SKM-1 treated with dmso at 0.1 percent for 144 hours (cell line): ENCODE measurements around the gene UST.

Experiments
- DNase-seq: peaks from one replicate; lab custom pipeline; 2025; ENCODE audit not compliant: unreplicated experiment; lab: John Stamatoyannopoulos, UW

The UST gene

DNA sequence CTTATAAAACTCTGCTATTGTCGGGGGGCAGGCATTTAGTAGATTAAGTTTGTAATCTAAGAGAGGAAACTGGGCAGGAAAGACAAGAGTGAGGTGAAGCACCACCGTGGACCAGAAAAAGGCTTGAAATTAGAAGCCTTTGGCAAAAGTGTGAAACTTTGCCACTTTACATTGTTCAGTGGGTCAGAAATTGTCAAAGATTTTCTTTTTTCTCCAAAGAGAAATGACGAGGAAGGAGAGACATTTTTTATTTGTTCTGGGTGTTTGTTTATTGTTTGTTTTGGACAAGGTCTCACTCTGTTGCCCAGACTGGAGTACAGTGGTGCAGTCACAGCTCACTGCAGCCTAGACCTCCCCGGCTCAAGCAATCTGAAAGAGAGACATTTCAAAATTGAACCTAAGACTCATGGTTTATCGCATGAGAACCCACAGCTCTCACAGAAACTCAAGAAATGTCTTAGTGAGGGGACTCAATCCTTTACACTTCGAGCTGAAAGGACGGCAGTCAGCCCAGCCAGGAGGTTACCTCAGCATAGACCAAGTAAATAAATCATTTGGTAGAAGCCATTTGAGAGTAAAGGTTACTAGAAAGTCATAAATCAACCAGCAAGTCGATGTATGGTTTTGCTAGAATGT lies 307.8 kb downstream of the UST start:
- DNase-seq = no peak

DNA sequence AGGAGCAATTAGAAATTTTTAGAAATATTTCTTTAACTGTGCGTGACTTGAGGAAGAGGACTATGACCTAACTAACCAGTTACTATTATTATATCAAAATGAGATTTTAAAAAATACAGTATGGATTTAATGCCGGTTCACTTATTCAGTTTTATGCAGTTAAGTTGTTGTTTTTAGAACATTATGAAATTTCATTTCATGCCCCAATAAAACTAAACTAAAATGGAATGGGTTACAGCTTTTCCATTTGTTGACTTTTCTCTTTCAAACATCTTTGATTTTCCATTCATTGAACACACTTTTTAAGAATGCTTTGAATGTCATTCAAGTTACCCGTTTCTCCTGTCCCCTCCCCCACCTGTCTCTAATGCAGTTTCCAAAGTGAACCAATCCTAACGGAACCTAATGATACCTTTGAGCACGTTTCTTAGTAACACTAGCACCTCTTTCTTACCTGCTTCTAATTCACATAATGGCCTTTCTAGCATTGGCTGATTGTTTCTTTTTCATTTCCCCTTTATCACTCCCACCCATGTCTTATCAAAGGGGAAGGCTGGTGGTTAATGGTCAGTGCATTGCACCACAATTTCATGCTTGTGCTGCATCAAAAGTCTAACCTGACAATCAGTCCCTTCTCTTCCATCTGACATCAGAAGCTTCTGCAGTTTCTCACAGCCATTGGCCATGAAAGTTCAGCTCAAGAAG lies 308.5 kb downstream of the UST start:
- DNase-seq = no peak

DNA sequence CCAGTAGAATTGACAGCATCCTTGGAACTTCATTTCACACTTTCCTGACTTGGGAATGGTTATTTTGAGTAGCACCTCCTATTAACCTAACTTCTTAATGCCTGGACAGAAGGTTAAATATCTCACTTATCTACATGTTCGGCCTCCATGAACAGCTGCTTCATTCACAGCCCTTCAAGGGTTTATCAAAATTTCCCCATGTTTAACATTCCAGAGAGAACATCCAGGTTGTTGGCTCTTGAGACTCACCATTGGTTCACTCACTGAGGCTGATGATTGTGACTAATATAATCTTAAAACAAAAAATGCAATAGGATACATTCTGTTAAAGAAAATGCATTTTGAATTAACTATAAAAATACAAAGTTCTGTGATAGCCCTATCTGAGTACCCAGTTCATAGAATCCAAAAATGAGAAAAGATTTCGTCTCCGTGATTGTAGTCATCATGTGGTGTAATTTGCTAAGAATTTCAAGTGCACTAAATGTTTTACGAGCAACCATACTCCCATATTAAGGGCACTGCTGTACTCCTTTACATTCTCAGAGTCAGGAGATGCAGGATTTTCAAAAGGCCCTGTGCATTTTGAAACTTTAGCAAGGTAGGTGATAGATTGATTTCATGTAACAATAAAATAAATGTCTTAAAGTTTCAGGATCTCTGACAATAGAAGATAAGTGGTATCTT lies 310.1 kb downstream of the UST start:
- no peak for DNase-seq

DNA sequence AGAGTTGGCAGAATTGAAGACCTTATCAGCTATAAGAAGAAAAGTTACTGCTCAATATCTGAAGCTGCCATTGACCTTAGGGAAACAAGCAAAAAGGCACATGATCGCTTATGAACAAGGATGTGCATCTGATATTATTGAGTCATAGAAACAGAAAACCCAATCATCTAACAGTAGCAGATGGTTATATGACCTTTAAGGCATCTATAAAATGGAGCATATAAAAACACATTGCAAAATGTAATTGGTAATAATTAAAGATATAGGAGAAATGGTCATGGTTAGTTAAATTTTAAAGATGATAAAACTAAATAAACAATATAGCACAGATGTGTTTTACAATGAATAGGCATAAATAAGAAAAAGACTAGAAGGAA lies 310.6 kb downstream of the UST start:
- no peak for DNase-seq

DNA sequence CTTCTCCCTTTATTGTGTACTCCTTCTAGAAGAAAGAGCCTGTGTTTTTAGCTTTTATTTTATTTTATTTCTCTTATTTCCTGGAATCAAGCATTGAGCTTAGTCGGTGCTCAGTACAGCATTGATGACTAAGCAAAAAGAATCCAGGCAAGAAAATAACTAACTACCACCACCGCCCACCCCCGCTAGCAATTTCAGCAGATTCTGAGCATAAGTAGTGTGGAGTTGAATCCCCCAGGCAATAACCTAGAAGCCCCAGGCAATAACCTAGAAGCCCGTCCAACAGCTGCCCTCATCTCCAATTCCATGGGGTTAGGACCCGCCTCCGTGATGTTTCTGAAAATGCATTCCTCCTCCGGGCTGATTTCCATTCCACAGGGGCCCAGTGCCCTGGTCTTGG lies 312.7 kb downstream of the UST start:
- DNase-seq = no peak

DNA sequence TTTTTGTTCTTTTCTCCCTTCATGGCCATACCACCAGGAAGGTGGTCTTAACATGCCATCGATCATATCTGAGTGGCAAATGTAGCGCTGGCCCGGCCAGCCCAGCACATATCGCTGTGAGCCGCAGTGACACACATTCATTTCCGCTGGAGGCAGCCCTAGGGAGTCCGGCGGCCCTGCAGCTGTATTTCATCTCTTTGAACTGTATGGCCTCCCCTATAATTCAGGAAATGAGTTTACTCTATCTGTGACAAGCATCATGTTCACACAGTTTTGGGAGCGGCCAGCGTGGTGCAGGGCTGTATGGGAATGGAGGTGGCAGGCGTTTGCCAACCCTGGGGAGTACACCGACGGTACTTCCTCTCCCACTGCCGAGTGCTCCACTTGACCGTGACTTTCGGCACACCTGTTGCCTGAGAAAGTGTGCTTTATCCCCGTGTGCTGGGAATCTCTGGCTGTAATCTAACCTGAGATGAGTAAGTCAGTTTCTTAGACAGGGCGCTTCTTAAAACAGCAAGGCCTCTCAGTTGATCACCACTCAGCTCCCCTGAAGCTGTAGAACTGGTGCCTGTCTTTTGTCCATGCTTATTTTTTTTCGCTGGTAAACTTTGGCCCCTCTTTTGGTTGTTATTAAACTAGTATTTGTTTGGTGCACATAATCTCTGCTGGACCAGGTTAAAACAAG lies 313.6 kb downstream of the UST start:
- no peak for DNase-seq

DNA sequence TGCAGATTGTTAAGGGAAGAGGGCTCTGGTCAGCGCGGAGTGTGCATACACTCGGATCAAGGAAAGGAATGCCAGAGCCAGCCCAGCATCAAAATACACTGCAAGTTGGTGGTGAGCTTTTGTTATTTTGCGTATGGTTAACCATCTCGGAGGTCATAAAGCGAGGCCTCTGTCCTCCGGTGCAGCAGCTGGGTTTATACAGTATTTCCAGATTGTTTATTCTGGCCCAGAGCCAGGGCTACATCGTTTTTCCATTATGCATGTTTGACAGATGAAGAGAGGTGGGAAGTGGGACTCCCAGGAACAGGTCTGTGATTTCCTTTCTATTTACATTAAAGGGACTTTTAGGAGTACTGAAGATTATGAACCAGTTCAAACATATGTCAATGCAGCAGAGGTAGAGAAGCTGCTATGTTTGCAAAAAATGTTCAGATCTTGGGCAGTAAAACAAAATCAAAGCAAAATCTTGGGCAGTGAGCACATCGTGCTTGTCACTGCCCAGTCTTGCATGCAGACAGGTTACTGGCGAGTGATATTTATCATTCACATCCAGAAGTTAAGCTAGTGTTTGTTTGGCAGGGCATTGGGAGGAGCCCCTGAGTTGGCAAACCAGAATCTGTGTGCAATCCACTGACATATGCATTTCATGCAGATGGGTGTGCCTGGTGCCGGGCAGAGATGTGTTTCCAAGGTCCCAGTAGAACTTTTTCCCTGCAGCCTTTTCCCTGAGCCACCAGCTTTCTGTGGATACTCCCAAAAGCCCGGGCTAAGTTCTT lies 314.3 kb downstream of the UST start:
- no peak for DNase-seq

DNA sequence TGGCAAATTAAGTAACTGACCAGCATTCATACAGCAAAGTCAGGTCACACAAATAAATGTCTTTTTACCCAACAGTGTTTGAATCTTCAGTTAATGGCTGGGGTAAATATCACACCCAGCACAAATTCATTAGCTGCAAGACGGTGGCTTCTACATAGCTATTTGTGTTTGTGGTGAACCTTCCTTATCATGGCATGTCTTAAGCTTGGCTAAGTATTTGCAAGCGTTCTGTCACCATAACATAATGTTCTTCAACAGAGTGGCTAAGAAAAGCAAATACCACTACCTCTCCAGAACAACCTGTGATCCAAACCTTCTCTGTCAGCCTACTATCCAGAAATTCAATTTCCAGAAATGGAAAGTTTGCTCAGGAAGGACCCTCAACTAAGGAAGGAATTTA lies 315.1 kb downstream of the UST start:
- DNase-seq = no peak

DNA sequence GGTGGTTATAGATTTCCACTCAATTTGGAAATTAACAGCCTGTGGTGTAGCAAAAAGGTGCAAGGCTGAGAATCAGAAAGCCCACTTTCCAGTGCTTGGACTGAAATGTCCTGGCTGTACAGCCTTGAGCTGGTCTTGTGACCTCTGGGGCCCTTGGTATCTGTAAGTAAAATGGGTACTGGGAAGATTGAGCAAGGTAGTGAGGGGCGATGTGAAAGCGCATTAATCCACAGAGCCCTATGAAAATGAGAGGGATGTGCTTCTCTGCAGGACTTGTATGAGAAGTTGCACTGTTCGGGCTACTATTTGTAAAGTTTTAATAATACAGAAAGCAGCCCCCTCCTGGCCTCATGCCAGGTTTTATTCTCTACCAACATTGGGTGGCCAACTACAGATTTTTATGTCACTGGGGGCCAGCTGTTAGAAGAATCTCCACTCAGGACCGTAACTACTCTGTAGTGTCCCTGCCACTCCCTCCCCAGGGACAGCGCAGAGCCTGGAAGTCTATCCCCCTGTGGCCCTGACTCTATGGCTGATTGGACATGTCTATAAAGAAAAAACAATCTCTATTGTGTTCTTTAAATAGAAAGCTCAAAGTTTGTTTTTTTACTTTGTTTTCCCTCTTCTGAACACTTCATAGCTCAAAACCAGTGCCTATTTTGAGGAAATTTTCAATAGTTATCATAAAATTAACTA lies 316.0 kb downstream of the UST start:
- DNase-seq = no peak

DNA sequence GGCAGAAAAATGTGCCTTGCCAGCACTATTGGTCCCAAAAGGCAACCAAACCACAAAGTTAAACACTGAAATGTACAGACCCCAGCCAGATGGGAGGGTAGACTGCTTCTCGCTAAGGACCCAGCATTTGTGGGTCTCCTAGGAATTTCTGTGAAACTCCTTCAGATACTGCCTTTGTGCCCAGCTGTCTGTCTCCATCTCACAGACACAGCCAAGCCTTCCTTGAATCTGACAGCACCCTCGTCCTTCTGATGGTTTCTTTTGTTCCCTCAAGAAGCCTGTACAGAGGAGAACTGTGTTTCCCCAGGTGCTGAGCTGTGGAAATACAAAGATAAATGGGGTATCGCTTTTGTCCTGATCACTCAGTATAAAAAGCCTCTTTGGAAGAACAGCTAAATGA lies 316.6 kb downstream of the UST start:
- no peak for DNase-seq

DNA sequence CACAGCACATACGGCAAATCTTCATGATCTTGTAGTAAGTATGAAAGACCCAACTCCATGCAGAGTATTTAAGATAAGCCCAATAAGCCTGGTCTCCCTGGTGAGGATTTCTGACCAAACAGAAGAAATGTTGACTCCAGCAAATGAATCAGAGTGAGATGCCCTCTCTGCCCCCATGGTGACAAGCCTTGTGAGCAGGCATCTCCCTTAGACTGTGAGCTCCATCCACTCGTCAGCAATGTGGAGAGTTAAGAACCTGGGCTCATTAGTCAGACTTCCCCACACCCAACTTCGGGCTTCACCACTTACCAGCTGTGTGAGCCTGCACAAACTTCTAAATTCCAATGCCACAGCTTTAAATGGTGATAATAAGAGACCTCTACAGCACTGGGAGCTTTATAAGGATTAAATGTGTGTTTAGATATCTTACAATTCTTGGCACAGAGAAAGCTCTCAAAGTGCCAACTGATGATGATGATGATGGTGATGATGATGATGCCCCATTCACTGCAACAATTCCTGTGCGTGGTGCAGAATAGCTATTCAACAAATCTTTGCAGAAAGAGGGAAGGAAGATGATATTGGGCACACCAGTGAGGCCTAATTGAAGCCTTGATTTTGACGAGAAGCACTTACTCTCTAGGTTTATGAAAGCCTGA lies 317.3 kb downstream of the UST start:
- DNase-seq = no peak

DNA sequence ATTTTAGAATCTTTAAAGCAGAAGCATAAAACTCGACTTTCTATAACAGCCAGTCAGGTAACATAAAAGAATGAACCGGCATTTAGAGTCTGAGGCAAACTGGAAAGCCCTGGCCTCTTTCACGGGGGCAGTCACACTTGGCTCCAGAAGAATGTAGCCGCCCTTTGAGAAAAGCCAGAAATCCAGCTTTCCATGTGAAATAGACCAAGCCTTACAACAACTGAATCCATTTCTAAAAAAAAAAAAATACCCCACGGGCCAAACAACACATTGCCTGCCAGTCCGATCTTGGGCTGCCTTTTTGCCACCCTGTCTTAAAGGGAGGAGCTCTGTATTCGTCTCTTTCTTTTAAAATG lies 317.8 kb downstream of the UST start:
- DNase-seq = no peak

DNA sequence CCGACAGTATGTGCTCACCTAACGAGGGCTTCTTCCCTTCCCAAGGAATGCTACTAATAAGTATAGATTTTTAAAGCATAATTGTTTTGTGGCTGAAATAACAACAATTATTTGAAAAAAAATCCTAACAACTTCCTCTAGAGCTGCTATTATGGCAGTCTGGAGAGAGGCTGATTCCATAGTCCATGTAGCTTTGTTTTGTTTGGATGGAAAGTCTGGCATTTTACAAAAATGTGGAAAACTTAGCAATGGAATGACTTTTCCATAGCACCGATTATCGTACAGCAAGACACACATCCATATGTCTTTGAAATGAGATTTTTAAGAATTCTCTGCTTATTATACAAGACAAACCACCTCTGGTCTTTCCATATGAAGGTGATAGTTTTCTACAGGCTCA lies 318.3 kb downstream of the UST start:
- DNase-seq = no peak

DNA sequence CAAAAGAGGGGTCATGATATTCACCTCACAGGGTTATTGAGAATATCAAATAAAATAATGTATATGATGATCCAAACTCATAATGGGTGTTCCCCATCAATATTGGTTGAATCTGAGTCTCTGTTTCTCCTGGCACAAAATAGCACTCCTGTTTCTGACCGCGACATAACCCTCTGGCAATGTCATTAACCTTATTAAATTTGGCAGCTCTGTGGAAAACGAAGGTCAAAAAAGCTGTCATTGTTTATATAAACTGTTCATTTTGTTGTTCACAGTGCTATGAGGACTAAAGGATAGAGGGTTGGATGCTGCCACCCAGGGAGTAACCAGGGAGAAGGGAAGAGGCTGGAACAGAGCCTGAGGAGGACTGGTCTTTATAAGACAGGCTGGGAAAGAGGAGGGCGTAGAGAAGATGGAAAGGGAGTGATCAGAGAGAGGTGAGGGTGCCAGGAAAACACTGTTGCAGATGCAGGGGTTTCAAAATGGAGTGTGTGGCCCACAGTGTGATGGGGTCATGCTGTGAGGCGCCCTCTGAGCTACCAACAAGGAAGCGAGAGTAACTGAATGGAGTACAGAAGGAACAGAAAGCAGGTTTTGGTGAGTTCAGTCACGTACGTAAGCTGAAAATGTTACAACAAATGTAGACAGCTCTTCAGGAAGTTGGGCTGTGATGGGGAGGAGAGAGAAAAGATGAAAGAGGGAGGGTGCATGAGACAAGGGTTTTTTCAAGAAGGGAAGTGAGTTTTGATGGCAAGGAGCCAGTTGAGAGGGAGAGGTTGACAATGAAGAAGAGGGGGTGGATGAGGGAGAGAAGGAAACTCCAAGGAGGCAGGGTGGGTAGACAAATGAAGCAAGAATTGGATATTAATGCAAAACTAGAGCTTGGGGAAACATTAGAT lies 319.1 kb downstream of the UST start:
- DNase-seq = peak; percentile 78

DNA sequence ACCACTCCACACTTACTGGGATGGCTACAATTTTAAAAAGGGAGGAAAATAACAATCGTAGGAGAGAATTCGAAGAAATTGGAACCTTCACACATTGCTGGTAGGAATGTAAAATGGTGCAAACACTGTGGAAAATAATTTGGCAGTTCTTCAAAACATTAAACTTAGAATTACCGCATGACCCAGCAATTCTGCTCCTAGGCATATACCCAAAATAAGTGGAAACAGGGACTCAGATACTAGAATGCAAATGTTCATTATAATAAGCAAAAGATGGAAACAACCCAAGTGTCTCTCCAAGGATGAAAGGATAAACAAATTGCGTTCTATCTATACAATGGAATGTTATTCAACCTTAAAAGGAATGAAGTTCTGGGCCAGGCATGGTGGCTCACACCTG lies 325.2 kb downstream of the UST start:
- no peak for DNase-seq

DNA sequence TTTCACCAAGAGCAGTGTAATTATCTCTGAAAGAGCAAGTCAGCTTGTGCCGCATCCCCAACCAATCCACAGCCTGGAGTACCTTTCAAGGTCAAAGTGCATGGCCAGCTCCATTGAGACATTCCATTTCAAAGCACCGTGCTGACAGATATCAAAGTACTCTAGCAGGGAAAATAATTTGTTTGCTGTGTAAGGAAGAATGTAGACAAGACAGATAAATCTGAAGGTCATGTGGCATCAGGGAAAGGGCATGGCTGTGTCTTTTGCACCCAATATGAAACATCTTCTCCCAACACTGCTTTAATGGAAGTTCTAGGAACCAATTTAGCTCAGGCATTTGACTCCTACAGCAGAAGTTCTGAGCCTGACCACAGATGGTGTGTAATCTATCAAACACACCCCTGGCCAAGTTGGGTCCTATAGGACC lies 328.0 kb downstream of the UST start:
- DNase-seq = no peak

DNA sequence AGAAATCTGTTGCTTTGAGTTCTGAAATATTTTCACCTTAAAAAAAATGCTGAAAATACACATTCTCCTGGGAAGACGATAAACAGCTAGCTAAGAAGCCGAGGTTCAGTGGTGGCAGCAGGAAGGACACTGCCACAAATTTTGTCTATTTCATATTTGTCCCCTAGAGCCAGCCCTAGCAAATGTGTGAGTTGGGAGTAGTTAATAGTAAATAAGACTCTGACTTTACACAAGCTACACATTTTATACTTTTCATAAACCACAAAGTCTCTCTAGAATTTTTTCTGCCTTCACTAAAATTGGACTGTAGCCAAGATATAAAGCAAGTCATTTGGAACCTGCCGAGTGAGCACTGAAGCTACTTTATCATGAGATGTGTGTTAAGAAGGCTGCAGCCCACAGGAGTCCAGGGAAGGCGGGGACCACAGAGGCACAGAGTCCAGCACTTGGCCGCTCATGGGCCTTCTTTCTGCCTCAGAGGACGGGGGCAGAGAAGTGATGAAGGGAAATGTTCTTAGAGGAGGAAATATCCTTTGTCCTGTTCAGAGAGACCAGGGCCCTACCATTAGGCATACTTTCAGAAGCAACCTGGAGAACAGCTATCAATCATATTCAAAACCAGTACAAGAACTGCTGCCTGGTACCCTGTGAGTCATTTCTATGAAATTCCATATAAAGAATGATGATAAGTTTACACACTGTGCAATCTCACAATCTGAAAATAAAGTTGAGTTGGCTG lies 329.0 kb downstream of the UST start:
- DNase-seq = no peak

DNA sequence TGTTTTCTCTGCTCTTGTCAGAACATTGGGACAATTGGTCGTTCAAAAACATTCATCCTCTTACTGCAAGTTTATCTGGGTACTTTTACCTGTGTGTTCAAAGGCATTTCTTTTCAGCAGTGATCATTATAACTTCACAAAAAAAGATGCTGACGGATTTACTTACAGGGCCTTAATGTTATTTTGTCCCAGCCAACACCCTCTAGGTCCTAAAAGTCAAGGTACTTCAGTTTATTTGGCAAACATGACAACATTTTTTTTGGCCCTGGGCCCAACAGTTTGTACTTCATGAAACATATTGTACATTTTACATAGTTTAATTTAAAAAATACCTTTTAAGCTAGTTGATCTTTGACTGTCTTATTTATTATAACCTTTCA lies 329.5 kb downstream of the UST start:
- no peak for DNase-seq
